Testis (tissue), 2 donors: ENCODE measurements around the gene AGAP1.

Experiments used
- POLR2A ChIP-seq: fragments of 450-650 bp; IDR thresholded peaks from one replicate; pipeline ENCODE4 v1.6.1; 2017; ENCODE audit warnings: antibody characterized with exemption, mild to moderate bottlenecking, moderate library complexity
- TF ChIP-seq, protein P1 (sequence below), 3 experiments: fragments of 450-650 bp in 2 of 3; fragments of 200-600 bp in 1 of 3; sonication (generic) in 1 of 3; IDR thresholded peaks; one replicate each; pipeline ENCODE4 v1.5.1; 2016 to 2019; ENCODE audit warnings: antibody characterized with exemption in 3 of 3, mild to moderate bottlenecking in 2 of 3, moderate library complexity in 1 of 3

DNA sequence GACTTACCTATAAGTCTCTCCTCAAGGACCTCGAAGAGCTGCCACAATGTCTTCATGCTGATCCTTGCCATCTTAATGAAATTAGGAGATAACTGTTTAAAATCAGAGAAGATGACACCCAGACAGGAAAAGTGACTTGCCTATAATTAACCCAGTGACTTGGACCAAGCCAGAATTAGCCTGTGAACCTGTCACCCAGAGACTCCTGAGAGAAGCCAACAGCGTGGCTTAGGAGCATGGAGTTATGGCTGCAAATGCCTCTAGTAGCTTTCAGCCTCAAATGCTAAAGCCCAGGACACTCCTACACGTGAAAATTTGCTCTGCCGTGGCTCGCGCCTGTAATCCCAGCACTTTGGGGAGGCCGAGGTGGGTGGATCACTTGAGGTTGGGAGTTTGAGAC is 570.2 kb downstream of the AGAP1 start:
- TF ChIP-seq, protein P1, sequence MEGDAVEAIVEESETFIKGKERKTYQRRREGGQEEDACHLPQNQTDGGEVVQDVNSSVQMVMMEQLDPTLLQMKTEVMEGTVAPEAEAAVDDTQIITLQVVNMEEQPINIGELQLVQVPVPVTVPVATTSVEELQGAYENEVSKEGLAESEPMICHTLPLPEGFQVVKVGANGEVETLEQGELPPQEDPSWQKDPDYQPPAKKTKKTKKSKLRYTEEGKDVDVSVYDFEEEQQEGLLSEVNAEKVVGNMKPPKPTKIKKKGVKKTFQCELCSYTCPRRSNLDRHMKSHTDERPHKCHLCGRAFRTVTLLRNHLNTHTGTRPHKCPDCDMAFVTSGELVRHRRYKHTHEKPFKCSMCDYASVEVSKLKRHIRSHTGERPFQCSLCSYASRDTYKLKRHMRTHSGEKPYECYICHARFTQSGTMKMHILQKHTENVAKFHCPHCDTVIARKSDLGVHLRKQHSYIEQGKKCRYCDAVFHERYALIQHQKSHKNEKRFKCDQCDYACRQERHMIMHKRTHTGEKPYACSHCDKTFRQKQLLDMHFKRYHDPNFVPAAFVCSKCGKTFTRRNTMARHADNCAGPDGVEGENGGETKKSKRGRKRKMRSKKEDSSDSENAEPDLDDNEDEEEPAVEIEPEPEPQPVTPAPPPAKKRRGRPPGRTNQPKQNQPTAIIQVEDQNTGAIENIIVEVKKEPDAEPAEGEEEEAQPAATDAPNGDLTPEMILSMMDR (IDR thresholded peaks at IDR 0.05) = no peak
- no peak for TF ChIP-seq POLR2A
